Measurements from ENCODE around the gene CDON.

Gene CDON

DNA sequence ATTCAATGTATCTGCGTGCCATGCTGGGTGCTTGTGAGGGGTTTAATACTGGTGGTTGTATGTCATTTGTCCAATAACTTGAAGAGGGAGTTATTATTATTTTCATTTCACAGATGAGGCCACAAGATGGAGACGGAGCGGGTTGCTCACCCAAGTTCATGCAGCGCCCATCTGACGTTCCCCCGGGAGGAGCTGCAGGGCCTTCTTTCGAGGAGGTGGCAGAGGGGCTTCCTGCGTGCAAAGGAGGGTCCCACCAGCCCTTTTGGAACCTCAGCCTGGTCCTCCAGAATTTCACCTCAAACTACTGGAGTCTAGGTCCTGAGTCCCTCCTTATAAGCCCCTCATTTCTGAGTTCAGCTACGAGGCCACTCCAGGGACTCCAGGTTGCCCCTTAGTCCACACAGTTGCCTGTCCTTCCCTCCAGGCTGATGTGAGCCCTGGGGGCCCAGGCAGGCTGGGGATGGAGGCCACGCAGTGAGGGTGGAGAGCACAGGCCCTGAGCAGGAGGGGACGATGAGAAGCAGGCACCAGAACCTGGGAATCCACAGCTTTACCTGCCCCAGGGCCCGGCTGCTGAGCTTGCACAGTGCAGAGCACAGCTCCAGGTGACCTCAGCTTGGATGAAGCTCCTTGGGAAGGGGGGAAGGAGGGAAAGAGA is 119.8 kb downstream of the CDON start:
- DNase-seq: no peak

DNA sequence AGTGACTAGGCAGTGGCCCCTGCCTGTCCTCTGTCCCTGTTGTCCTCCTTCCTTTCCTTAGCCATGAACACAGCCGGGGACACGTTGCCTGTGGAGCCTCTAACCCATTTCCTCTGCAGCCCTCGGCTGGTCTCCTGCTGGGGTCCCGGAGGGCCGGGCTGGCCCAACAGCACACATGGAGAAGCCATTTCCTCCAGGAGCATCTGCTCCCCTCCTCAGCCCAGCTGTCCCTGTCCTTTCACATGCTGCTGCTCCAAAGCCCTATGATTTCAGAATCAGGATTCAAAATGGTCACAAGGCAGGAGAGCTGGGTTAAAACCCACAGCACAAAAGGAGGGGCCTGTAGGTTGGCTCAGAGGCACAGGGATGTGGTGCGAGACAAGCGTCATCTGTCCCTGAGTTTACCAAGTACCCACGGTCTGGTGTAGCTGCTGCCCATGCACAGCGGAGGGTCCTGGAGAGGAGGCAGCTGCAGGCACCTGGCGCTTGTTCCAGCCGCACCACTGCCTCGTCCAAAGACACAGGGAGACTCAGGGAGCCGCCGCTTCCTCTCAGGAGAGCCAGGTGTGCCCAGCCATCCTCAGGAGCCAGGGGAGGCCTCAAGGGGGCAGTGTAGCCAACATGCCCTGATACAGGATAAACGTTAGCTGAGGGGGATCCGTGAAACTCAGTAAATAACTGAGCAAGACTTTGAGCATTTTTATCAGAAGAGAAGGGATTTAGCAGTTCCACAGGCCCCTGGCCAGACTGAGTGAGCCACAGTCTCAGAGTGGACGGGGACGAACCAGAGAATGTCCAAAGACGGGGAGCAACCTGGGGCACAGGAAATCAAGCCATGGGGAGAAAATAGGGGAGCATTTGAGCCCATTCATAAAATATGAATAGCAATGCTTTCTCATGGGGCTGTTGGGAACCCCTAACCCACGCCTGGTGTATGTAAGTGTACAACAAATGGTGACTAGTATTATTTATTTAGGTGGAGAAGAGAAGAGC is 120.8 kb downstream of the CDON start:
- peak; percentile 90 to 96 for DNase-seq

DNA sequence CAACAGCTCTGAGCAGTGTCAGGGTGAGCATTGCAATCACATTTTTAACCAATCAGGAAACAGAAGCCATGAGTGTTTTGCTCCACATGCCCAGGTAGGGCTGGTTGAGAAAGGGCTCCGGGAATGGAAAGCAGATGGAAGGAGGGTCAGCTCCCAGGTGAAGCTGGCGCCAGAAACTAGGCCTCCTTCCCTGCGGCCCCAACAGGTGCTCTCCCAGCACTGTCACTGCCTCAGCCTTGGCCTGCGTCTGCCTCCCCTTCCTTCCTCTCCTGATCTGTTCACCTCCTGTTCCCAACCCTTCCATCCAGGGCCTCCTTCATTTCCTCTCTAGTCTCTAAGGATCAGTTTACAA is 121.4 kb downstream of the CDON start:
- peak in 1 of 2 experiments; percentile 69 for DNase-seq

DNA sequence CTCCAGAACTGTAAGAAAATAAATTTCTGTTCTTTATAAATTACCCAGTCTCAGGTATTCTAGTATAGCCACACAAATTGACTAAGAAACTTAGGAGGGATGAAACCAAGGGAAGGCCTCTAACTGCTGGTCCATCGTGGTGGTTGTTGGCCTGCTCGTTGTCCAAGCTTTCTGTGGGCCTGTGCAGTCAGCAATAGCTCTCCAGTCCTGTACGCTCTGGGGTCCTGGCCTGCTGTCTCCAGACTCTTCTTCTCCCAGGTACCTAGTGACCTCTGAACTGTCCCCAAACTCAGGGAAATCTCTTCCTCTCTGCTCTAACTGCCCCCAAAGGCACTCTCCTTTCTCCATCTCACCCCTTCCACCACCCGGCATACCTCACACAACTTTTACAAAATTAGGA is 122.5 kb downstream of the CDON start:
- DNase-seq: no peak

GRCh38 chr11:125939081-125939521 is 123.6 kb downstream of the CDON start:
- DNase-seq: no peak

DNA sequence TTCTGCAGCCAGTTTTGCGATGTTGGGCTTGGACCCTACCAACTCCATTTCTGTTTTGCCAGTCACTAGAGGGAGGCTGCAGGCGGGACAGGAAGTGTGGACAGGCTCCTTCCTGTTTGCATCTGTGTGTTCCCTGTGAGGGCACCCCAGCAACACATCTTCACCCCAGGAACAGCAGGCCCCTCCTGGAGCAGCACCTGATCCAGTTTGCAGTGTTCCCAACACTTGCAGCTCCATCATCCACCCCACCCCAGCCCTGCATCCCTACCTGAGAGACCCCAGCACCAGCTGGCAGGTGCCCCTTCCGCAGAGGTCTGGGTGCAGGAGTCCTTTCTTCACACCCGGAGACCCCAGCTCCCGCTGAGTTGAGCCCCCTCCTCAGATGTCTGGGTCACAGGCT is 124.2 kb downstream of the CDON start:
- no peak for DNase-seq

GRCh38 chr11:125935618-125936199 is 127.0 kb downstream of the CDON start:
- DNase-seq: no peak

DNA sequence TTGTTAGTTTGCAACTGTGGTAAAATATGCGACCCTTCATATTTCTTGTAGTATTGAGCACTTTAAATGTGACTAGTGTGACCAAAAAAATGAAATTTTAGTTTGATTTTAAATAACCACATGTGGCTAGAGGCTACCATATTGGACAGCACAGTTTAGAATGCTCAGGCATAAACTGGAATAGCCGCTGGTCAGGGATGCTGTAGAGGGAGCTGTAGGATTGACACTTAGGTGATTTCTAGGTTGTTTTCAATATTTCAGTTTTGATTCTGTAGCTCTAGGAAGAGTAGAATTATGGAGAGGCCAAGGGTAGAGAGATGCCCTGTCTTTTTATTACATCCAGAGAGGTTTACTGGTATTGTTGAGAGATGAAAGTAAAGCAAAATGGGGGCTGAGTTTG is 127.6 kb downstream of the CDON start:
- no peak for DNase-seq

- no peak for DNase-seq
These were observed 128.2 kb downstream of the CDON start for GRCh38 chr11:125934473-125934872.

DNA sequence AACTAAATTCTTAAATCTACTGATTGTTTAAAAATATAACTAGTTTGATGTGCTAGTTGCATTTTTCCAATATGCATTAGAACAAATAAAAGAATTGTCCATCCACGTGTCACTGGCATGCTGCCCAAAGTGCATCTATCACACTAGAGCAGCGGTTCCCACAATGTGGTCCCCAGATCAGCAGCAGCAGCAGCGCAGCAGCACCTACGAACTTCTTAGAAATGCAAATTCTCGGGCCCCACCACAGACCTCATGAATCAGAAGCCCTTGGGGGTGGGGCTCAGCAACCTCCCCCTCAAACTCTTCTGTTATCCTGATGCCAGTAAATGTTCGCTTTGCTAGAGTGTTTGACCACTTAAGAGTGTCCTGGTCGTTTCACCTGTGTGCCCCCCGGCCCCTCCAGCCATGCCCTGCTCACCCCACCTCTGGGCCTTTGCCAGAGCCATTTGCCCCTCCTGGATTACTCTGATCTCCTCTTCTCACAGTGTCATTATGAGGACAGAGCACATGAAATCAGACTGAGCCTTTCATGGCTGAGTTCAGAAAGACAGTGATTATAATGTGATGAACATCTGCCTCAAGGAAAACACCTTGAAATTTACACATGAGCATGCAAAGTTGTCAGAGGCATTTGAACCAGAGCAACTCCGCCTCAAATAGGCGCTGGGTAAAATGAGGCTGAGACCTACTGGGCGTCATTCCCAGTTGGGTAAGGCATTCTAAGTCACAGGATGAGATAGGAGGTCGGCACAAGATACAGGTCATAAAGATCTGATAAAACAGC is 129.4 kb downstream of the CDON start:
- no peak for DNase-seq

DNA sequence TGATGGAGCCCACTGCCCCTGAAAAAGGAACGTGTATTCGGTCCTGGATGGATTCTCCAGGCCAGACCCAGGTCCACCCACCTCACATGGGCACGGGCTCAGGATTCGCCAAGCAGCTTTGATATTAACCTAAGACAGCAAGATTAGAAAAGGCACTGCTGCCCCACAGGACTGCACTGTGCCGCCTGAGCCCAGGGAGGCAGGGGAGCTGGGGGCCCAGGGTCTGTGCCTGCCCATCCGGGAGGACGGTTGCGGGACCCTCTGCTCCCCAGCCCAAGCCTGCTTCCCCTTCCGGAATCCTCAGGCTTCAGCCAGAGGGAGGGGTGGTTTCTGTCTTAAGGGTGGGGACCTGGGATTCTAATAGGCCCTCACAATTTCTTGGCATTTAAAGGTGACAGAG is 130.4 kb downstream of the CDON start:
- no peak for DNase-seq

- no peak for DNase-seq
These were observed 131.0 kb downstream of the CDON start for GRCh38 chr11:125931668-125932067.

- no peak for DNase-seq
These were observed 131.6 kb downstream of the CDON start for GRCh38 chr11:125931116-125931515.

DNA sequence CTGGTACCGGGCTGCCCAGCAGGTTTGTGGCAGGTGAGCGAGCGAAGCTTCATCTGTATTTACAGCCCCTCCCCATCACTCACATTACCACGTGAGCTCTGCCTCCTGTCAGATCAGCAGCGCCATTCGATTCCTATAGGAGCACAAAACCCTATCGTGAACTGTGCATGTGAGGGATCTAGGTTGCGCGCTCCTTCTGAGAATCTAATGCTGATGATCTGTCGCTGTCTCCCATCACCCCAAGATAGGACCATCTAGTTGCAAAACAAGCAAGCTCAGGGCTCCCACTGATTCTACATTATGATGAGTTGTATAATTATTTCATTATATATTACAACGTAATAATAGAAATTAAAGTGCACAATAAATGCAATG is 132.6 kb downstream of the CDON start:
- DNase-seq: no peak

GRCh38 chr11:125929445-125930075 is 133.1 kb downstream of the CDON start:
- DNase-seq: no peak

- DNase-seq: no peak
These were observed 136.0 kb downstream of the CDON start for GRCh38 chr11:125926682-125927081.

DNA sequence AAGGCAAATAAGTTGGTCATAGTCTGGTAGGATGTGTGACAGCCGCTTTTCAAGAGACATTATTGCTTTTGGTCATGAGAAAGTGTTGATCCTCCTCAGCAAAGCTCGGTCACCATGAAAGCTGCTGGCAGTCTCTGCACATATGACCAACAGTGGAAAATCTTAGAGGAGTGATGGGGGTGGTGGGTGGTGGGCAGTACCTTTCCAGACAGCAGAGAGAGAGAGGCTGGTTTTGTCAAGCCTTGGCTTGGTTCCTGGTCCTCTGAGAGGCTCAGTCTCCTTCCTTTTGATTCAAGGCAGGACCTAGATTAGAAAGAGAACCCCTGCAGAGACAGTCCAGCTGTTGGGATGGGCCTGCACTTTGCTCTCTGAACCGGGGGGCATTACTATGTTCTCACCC is 136.9 kb downstream of the CDON start:
- no peak for DNase-seq

GRCh38 chr11:125925247-125925740 is 137.4 kb downstream of the CDON start:
- DNase-seq: peak; percentile 23 to 76

- no peak for DNase-seq
These were observed 138.2 kb downstream of the CDON start for GRCh38 chr11:125924384-125925007.

DNA sequence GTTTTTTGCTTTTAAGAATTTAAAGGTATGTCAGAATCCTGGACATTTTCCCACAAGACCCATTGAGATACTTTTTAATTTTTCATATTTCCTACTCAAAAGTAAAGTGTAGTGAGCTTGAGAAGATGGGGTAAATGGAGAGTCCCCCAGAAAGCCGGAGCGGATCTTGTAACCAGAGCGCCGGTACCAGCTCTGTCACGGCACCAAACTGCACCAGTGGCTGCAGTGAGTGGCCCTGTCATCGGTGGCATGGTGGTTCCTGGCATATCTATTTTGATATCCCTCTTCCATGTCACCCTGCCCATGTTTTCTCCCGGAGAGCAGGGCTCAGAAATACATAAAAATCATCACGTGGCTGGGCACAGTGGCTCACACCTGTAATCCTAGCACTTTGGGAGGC is 139.0 kb downstream of the CDON start:
- no peak for DNase-seq

DNA sequence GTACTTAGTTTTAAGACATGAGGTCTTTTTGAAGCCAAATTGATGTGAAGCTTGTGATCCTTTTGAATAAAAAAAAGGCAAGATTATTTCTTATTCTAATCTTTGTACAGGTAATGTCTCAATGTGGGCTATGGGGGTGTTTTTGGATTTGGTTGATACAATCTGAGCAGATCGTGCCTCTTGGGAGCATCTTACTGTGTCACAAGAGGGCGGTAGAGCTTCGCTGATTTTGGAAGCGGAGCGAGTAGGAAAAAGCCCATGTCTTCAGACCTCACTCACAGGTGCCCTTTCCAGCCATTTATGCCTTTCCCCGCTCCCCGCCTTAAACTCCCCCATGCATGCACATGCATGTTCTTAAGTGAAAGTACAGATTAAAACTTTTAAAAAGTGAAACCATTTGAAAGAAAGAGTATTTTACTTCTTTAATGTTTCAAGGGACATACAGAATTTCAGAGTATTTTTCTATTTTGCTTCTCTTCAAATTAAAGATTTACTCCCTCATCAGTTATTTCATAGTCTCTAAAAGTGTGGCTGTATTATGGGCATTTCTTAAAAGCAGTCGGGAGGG is 139.6 kb downstream of the CDON start:
- peak; percentile 81 to 84 for DNase-seq

DNA sequence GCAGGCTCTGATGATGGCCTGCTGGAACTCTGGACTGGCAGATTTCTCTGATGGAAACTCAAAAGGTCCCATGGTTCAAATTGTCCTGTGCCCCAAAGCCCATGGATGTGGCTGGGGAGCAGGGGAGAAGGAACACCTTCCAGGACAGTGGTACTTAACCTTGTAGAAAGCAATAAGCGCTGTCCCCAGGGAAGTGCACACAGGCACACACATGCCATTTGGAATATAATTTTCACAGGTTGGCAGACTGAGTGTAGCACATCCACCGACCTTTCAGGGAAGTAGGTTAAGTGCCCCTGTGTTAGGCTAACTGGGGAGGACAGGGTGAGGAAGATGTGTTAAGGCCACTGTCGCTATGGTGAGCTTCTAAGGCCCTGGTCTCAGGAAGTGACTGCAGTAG is 140.5 kb downstream of the CDON start:
- DNase-seq: no peak

All from NCI-H2081 (cell line).